ENCODE data around the gene ARHGAP32.

DNA sequence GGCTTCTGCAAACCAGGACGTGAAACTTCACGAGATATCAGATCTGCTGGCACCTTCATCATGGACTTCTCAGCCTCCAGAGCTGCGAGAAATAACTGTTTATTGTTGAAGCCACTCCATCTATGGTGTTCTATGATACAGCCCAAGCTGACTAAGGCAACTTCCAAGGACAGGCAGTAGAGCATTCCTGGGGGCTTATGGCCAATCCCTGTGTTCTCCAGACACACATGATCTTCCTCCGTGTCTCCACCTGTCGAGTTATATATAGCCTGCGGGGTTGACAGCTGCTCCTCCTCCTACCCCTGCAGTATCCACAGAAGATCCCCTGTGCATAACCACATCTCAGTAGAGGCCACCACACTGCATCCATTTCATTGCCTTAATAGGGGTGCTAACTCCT, 260.5 kb downstream of the ARHGAP32 start:
- TF ChIP-seq, protein P1, sequence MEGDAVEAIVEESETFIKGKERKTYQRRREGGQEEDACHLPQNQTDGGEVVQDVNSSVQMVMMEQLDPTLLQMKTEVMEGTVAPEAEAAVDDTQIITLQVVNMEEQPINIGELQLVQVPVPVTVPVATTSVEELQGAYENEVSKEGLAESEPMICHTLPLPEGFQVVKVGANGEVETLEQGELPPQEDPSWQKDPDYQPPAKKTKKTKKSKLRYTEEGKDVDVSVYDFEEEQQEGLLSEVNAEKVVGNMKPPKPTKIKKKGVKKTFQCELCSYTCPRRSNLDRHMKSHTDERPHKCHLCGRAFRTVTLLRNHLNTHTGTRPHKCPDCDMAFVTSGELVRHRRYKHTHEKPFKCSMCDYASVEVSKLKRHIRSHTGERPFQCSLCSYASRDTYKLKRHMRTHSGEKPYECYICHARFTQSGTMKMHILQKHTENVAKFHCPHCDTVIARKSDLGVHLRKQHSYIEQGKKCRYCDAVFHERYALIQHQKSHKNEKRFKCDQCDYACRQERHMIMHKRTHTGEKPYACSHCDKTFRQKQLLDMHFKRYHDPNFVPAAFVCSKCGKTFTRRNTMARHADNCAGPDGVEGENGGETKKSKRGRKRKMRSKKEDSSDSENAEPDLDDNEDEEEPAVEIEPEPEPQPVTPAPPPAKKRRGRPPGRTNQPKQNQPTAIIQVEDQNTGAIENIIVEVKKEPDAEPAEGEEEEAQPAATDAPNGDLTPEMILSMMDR (IDR thresholded peaks at IDR 0.05 in 8 of 11, conservative IDR thresholded peaks at IDR 0.05 in 3 of 11): no peak
- no peak for TF ChIP-seq POLR2AphosphoS5 (IDR thresholded peaks at IDR 0.05)
- TF ChIP-seq POLR2A (IDR thresholded peaks at IDR 0.05): no peak

Data from spleen (tissue), 7 donors.